GM19467 (cell line): ENCODE results near the gene SMAD4.
"Not testable (repeated sequence)": the region's sequence is repeated elsewhere in the genome, so short reads cannot be mapped to it uniquely, and the experiment has no call there.

Source experiments
- ATAC-seq: cut with Tn5 transposase; IDR thresholded peaks from one replicate; pipeline ENCODE4 v1.9.1; 2021; ENCODE audit warnings: mild to moderate bottlenecking, moderate library complexity; ENCODE audit not compliant: unreplicated experiment

SMAD4 gene

GRCh38 chr18:51029694-51030536 lies at the start of gene SMAD4:
TSS of gene SMAD4 (plus strand) at chr18:51030213. CDS start at chr18:51047047, 16,834 bp downstream.
- peak; percentile 68 for ATAC-seq

GRCh38 chr18:50981381-50981780 lies 48.6 kb upstream of the SMAD4 start:
- ATAC-seq = no peak

- no peak for ATAC-seq
Observed at GRCh38 chr18:50982086-50982801, 47.8 kb upstream of the SMAD4 start.

GRCh38 chr18:50982802-50983179 lies 47.2 kb upstream of the SMAD4 start:
- ATAC-seq = no peak

GRCh38 chr18:50986360-50987087 lies 43.5 kb upstream of the SMAD4 start:
- ATAC-seq = no peak

GRCh38 chr18:50987261-50987660 lies 42.8 kb upstream of the SMAD4 start:
- ATAC-seq = no peak

- no peak for ATAC-seq
Observed at GRCh38 chr18:50989711-50990110, 40.3 kb upstream of the SMAD4 start.

GRCh38 chr18:50992351-50992762 lies 37.7 kb upstream of the SMAD4 start:
- no peak for ATAC-seq

- no peak for ATAC-seq
Observed at GRCh38 chr18:50994031-50994430, 36.0 kb upstream of the SMAD4 start.

GRCh38 chr18:51003174-51003573 lies 26.8 kb upstream of the SMAD4 start:
- not testable (repeated sequence) for ATAC-seq

GRCh38 chr18:51006061-51006818 lies 23.8 kb upstream of the SMAD4 start:
- no peak for ATAC-seq

- no peak for ATAC-seq
Observed at GRCh38 chr18:51006948-51007789, 22.8 kb upstream of the SMAD4 start.

- ATAC-seq = no peak
Observed at GRCh38 chr18:51007790-51008139, 22.2 kb upstream of the SMAD4 start.

GRCh38 chr18:51009072-51009471 lies 20.9 kb upstream of the SMAD4 start:
- ATAC-seq = no peak

- ATAC-seq = no peak
Observed at GRCh38 chr18:51010218-51010617, 19.8 kb upstream of the SMAD4 start.

GRCh38 chr18:51011709-51012108 lies 18.3 kb upstream of the SMAD4 start:
- no peak for ATAC-seq

GRCh38 chr18:51012441-51012840 lies 17.6 kb upstream of the SMAD4 start:
- no peak for ATAC-seq

- no peak for ATAC-seq
Observed at GRCh38 chr18:51013259-51013658, 16.8 kb upstream of the SMAD4 start.

GRCh38 chr18:51017140-51017879 lies 12.7 kb upstream of the SMAD4 start:
- ATAC-seq = no peak
